NT2/D1 (cell line): ENCODE data around the gene BNIP1.

Experiments used
- SUZ12 ChIP-seq: IDR thresholded peaks from 2 replicates; pipeline ENCODE4 v1.6.1; 2011; ENCODE audit not compliant: insufficient read length, insufficient read depth; ENCODE audit errors: extremely low read depth
- YY1 ChIP-seq: IDR thresholded peaks from 2 replicates; pipeline ENCODE4 v1.6.1; 2011; ENCODE audit not compliant: insufficient read length, insufficient read depth
- ZNF274 ChIP-seq: IDR thresholded peaks from 2 replicates; pipeline ENCODE4 v1.6.1; 2011; ENCODE audit warnings: mild to moderate bottlenecking, low read depth, low read length

DNA sequence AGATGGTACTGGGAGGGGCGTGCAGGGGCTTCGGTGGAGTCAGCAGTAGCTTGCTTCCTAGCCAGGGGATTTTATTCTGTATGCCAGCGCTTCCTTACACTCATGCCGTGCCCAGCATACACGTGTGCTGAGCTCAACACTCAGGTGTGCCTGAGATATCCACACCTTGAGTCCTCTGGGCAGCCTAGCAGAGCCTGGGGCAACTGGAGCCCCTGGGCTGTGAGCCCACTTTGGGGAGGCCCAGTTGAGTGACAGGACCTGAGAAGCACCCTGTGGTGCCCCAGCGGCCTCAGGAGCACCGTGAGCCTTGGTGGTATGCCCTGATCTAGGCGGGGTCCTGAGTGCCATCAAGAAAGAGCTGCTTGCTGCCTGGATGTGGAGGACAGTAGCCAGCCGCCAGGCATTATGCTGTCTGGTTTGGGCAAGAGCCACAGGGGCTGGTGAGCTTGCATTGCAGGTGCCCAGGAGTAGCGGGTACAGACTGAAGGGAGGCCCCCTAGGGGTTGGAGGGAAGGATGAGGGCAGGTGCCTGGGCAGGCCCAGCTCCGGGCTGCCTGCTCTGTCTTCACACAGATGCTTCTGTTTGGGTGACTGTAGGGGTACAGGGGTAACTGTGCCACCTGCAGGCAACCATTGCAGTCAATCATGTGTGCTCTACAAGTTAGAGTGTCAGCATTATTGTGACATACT is 42.9 kb downstream of the BNIP1 start:
- TF ChIP-seq ZNF274, result no peak
- TF ChIP-seq SUZ12, result no peak
- no peak for TF ChIP-seq YY1
